ENCODE data around the gene MYBPC1. TPM values are rescaled to one million over a fixed set of nuclear protein-coding genes. Genes with fewer than 3 reads are reported as not detected.

MYBPC1 gene
- total RNA-seq, 4 donors from 2014 or later: 2,958 to 5,874 (median 4,932) TPM

GRCh38 chr12:101596172-101596571 lies 1.4 kb downstream of the MYBPC1 start:
- ATAC-seq (peak; percentile 61 to 65), DNase-seq (peak; percentile 48 to 58)
- intact Hi-C loops (cut with DNase I; ENCODE audit: low total_unique reads) (no loop called here), in situ Hi-C loops (cut with MboI; ENCODE audit: low sequenced_read_pairs in 4 of 4) (no loop called here)
- Histone ChIP-seq H3K4me1 (peaks cover 30 to 33% of the 10 kb centered on the region in 2 donors), H3K27me3 (no peaks in the 10 kb centered on the region), H3K4me3 (peak overlapping the region; percentile 48 to 64 (median 52)), H3K9me3 (no peaks in the 10 kb centered on the region), H3K27ac (peak overlapping the region; percentile 85 to 93 (median 92)), H3K36me3 (peaks cover 0 to 36% of the 10 kb centered on the region in 2 donors)
- TF ChIP-seq CTCF (IDR thresholded peaks at IDR 0.05 in 4 of 5, conservative IDR thresholded peaks at IDR 0.05 in 1 of 5) (no peak), POLR2A (IDR thresholded peaks at IDR 0.05) (peak; percentile 18 to 84)

GRCh38 chr12:101597164-101597563 lies 2.4 kb downstream of the MYBPC1 start:
- ATAC-seq: peak; percentile 57 to 65

GRCh38 chr12:101598483-101598882 lies 3.7 kb downstream of the MYBPC1 start:
- no peak for TF ChIP-seq CTCF (IDR thresholded peaks at IDR 0.05 in 4 of 5, conservative IDR thresholded peaks at IDR 0.05 in 1 of 5)
- no peak for TF ChIP-seq POLR2A (IDR thresholded peaks at IDR 0.05)
- Histone ChIP-seq H3K4me1 (peaks cover 32% of the 10 kb centered on the region in 2 donors), H3K27ac (peak overlapping the region; percentile 85 to 93 (median 92)), H3K4me3 (peak overlapping the region; percentile 48 to 64 (median 52)), H3K27me3 (no peaks in the 10 kb centered on the region), H3K9me3 (no peaks in the 10 kb centered on the region), H3K36me3 (peaks cover 0 to 50% of the 10 kb centered on the region in 2 donors)
- intact Hi-C loops (cut with DNase I; ENCODE audit: low total_unique reads) (no loop called here), in situ Hi-C loops (cut with MboI; ENCODE audit: low sequenced_read_pairs in 4 of 4) (no loop called here)
- DNase-seq (no peak), ATAC-seq (no peak)

More at GRCh38 chr12:101597164-101597563, 2.4 kb downstream of the MYBPC1 start:
- TF ChIP-seq CTCF (IDR thresholded peaks at IDR 0.05 in 4 of 5, conservative IDR thresholded peaks at IDR 0.05 in 1 of 5) (no peak), POLR2A (IDR thresholded peaks at IDR 0.05) (peak in 1 of 2 donors; percentile 80)
- Histone ChIP-seq H3K36me3 (peaks cover 0 to 45% of the 10 kb centered on the region in 2 donors), H3K4me3 (peak overlapping the region; percentile 48 to 64 (median 52)), H3K9me3 (no peaks in the 10 kb centered on the region), H3K27me3 (no peaks in the 10 kb centered on the region), H3K27ac (peak overlapping the region; percentile 85 to 93 (median 92)), H3K4me1 (peaks cover 35 to 37% of the 10 kb centered on the region in 2 donors)
- DNase-seq: peak; percentile 72 to 80
- intact Hi-C loops (cut with DNase I; ENCODE audit: low total_unique reads): no loop called here
- in situ Hi-C loops (cut with MboI; ENCODE audit: low sequenced_read_pairs in 4 of 4): no loop called here

GRCh38 chr12:101599311-101599710 lies 4.5 kb downstream of the MYBPC1 start:
- peaks cover 0 to 50% of the 10 kb centered on the region in 2 donors for H3K36me3 ChIP-seq
- no peaks in the 10 kb centered on the region for H3K9me3 ChIP-seq
- DNase-seq: no peak
- H3K4me1 ChIP-seq: peaks cover 29 to 35% of the 10 kb centered on the region in 2 donors
- TF ChIP-seq POLR2A (IDR thresholded peaks at IDR 0.05) (no peak), CTCF (IDR thresholded peaks at IDR 0.05 in 4 of 5, conservative IDR thresholded peaks at IDR 0.05 in 1 of 5) (no peak)
- H3K27me3 ChIP-seq: no peaks in the 10 kb centered on the region
- in situ Hi-C loops (cut with MboI; ENCODE audit: low sequenced_read_pairs in 4 of 4): no loop called here
- H3K27ac ChIP-seq: peak overlapping the region; percentile 85 to 93 (median 92)
- intact Hi-C loops (cut with DNase I; ENCODE audit: low total_unique reads): no loop called here
- no peak for ATAC-seq
- peak overlapping the region; percentile 48 to 64 (median 52) for H3K4me3 ChIP-seq
